Body of pancreas (tissue), 4 donors: ENCODE results near the gene MATN1. TPM values are rescaled to one million over a fixed set of nuclear protein-coding genes. Genes with fewer than 3 reads are reported as not detected.

ENCODE experiments used
- ATAC-seq: fragments of 150-250 bp; one replicate; pipeline ENCODE4 v1.9.1; 2016
- DNase-seq, 4 donors: peaks; one replicate each; pipeline ENCODE4 v3.0.0-alpha.2; 2019
- H3K27ac ChIP-seq, 4 donors: fragments of 200-600 bp; sonication (generic); 1 replicate in 3 of 4; 2 replicates in 1 of 4; pipeline versions ENCODE4 v1.5.1 to v1.6.1; 2016 to 2019; ENCODE audit warnings: mild to moderate bottlenecking in 1 of 4, mixed read lengths in 1 of 4, moderate library complexity in 1 of 4
- H3K27me3 ChIP-seq, 2 donors: fragments of 200-600 bp; sonication (generic); one replicate each; pipeline ENCODE4 v1.6.0; 2016; ENCODE audit warnings: mild to moderate bottlenecking in 1 of 2
- H3K36me3 ChIP-seq, 2 donors: fragments of 200-600 bp; sonication (generic); replicated peaks in 1 of 2; 2 replicates each; pipeline ENCODE4 v1.5.1; 2016; ENCODE audit warnings: low read depth in 2 of 2; ENCODE audit not compliant: insufficient read depth in 1 of 2
- H3K4me1 ChIP-seq: fragments of 200-600 bp; sonication (generic); one replicate; pipeline ENCODE4 v1.6.0; 2016
- H3K4me3 ChIP-seq, 2 donors: fragments of 200-600 bp; sonication (generic); 1 replicate in 1 of 2; 2 replicates in 1 of 2; pipeline ENCODE4 v1.5.1; 2016 to 2019
- H3K9me3 ChIP-seq, 3 donors: fragments of 200-600 bp; sonication (generic); 1 replicate in 2 of 3; 2 replicates in 1 of 3; pipeline ENCODE4 v1.5.1; 2016
- CTCF ChIP-seq, 7 experiments: fragments of 450-650 bp in 4 of 7; fragments of 200-600 bp in 3 of 7; sonication (generic) in 3 of 7; IDR thresholded peaks; one replicate each; pipeline ENCODE4 v1.5.1; 2016 to 2019; ENCODE audit warnings: antibody characterized with exemption in 7 of 7
- POLR2A ChIP-seq, 3 donors: fragments of 450-650 bp; IDR thresholded peaks; one replicate each; pipeline ENCODE4 v1.6.1; 2016; ENCODE audit warnings: antibody characterized with exemption in 3 of 3, mild to moderate bottlenecking in 2 of 3
- WGBS, 2 donors: methylation state at CpG; one replicate each; pipeline ENCODE4 v1.1.5; 2017; 5-methylcytosine and 5-hydroxymethylcytosine counted together
- intact Hi-C: fragments of 100-400 bp; cut with DNase I; formaldehyde crosslinking; loops from one replicate; pipeline ENCODE4 v1.15.1; 2023
- total RNA-seq, 2 donors: library from RNA; depleted of rRNA; stranded (reverse); fragments of >200 nt; gene quantifications; one replicate each; pipeline ENCODE4 v1.1.0, GENCODE V29; 2016

MATN1 gene
- total RNA-seq, 2 donors from 2014 or later = 0.33 TPM; not detected in 1

DNA sequence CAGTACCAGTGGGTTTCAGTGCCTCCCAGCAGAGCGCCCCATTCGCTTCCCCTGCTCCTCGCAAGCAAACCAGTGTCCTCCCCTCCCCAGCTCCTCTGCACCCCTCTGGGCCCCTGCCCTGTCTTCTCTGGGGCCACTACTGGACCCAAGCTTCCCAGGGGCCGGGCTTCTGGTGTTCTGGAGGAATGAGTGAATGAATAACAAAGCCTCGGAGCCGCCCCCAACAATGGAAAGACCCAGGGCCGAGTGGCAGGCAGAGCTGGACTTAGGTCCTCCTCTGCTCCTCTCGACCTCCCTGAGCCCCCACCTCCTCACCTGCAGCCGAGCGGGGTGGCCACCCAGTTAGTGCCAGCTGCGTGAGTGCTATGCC lies 37.6 kb downstream of the MATN1 start:
- 64 to 72% methylated on average over 10 to 11 of the region's 11 CpGs for WGBS, 2 donors
- no peak for DNase-seq
- H3K36me3 ChIP-seq = no peaks in the 10 kb centered on the region
- intact Hi-C loops = no loop called here
- H3K9me3 ChIP-seq = no peaks in the 10 kb centered on the region
- TF ChIP-seq CTCF (IDR thresholded peaks at IDR 0.05) = no peak
- TF ChIP-seq POLR2A (IDR thresholded peaks at IDR 0.05) = no peak
- no peak overlapping the region for H3K4me3 ChIP-seq
- H3K27me3 ChIP-seq = no peaks in the 10 kb centered on the region
- no peak for ATAC-seq
- peaks cover 30% of the 10 kb centered on the region for H3K4me1 ChIP-seq
- peak overlapping the region in 2 of 4 donors; percentile 47 to 59 for H3K27ac ChIP-seq

DNA sequence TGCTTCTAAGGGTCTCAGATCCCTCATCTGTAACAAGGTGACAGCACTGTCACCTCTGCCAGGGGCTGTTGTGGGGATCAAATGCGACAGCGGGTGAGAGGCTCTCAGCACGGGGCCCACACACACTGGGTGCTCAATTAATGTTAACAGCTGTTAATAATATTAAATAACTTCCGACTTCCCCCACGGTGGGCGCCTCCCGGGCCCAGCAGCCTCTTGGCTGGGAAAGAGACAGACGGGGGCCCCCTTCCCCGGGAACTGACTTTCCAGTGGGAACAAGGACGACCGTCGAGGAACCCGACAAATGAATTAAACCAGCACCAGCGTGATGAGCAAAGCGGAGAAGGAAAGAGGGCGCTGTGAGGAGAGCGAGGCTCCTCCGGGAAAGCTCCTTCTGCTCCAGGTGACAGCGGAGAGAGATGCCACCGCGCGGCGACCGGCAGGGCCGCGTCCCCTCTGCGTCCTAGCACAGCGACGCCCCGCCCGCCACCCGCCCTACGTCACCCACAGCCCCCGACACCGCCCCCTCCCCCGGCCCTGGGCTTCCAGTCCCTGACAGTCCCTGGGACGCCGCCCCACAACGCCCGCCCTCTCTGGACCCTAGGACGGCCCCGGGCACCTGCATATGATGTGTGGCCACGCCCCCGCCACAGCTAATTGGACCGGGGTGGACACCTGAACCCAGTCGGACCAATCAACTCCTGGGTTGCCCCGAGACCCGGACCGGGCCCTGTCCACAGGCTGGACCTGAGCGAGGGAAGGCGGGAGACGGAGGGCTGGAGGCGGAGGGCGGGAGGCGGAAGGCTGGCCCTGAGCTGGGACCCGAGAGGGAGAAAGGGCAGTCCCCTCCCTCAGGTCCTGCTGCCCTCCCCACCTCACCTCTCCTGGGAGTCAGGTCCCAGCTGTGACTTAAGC lies 38.2 kb downstream of the MATN1 start:
- H3K27ac ChIP-seq = peak overlapping the region in 2 of 4 donors; percentile 47 to 66
- H3K27me3 ChIP-seq = no peaks in the 10 kb centered on the region
- TF ChIP-seq POLR2A (IDR thresholded peaks at IDR 0.05) = peak in 2 of 3 donors; percentile 73 to 76
- peak in 6 of 7 experiments; percentile 14 to 34 (median 22) for TF ChIP-seq CTCF (IDR thresholded peaks at IDR 0.05)
- peaks cover 30% of the 10 kb centered on the region for H3K4me1 ChIP-seq
- no peak overlapping the region for H3K4me3 ChIP-seq
- intact Hi-C loops = no loop called here
- peak; percentile 89 to 98 (median 96) for DNase-seq
- 11 to 35% methylated on average over 20 to 48 of the region's 56 CpGs for WGBS, 2 donors
- no peaks in the 10 kb centered on the region for H3K36me3 ChIP-seq
- peak; percentile 94 for ATAC-seq
- no peaks in the 10 kb centered on the region for H3K9me3 ChIP-seq

- 89 to 96% methylated on average over 4 of the region's 4 CpGs for WGBS, 2 donors
- ATAC-seq (no peak), DNase-seq (no peak)
- H3K36me3 ChIP-seq = no peaks in the 10 kb centered on the region
- TF ChIP-seq POLR2A (IDR thresholded peaks at IDR 0.05) (no peak), CTCF (IDR thresholded peaks at IDR 0.05) (no peak)
- H3K27me3 ChIP-seq = no peaks in the 10 kb centered on the region
- H3K27ac ChIP-seq = peak overlapping the region in 1 of 4 donors; percentile 66
- H3K4me3 ChIP-seq = no peak overlapping the region
- no peaks in the 10 kb centered on the region for H3K9me3 ChIP-seq
- intact Hi-C loops = no loop called here
- H3K4me1 ChIP-seq = peaks cover 30% of the 10 kb centered on the region
Observed at GRCh38 chr1:30684259-30684658, 39.1 kb downstream of the MATN1 start.

DNA sequence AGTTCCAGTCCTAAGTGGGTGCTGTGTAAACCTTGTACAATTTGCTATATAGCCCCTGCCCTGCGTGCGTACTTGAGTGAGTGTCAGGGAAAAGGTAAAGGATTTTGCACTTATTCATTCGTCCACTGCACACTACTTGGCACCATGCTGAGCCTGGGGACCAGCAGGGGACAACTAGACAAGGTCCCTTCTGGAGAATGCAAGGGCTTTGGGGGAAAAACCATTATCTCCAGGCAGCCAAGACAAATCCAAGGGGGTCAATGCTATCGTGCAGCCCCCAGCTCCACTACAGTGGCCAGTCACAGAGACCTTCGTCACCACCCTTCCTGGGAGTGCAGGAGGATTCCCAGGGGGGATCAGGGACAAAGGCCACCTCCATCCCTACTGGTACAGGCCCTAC lies 39.7 kb downstream of the MATN1 start:
- ATAC-seq (no peak), DNase-seq (peak in 1 of 4 donors; percentile 7)
- Histone ChIP-seq H3K4me3 (no peak overlapping the region), H3K36me3 (no peaks in the 10 kb centered on the region), H3K4me1 (peaks cover 30% of the 10 kb centered on the region), H3K27me3 (no peaks in the 10 kb centered on the region), H3K9me3 (no peaks in the 10 kb centered on the region), H3K27ac (no peak overlapping the region)
- intact Hi-C loops = no loop called here
- TF ChIP-seq CTCF (IDR thresholded peaks at IDR 0.05) = no peak
- 83% methylated on average over 5 of the region's 5 CpGs for WGBS, 2 donors
